Stimulated activated CD8-positive, alpha-beta memory T cell treated with anti-CD3 and anti-CD28 coated beads, Interleukin-2, amount 100 ng/mL, for 1 hour (primary cell): ENCODE results near the gene C10orf105.

ENCODE experiments used
- DNase-seq, 2 donors: peaks; one replicate each; pipeline ENCODE4 v3.0.0-alpha.2; 2020; ENCODE audit warnings: low read depth in 2 of 2

The C10orf105 gene

GRCh38 chr10:71719464-71720201 is at the start of gene C10orf105:
Gene C10orf105, minus strand, starts transcription at chr10:71719778. Its CDS starts 3,441 bp downstream, at chr10:71716337.
- DNase-seq: no peak

- no peak for DNase-seq
Observed at GRCh38 chr10:71767420-71768035, 48.0 kb upstream of the C10orf105 start.

- no peak for DNase-seq
Observed at GRCh38 chr10:71766717-71767419, 47.3 kb upstream of the C10orf105 start.

- no peak for DNase-seq
Observed at GRCh38 chr10:71765906-71766716, 46.5 kb upstream of the C10orf105 start.

- DNase-seq: no peak
Observed at GRCh38 chr10:71765176-71765904, 45.8 kb upstream of the C10orf105 start.

GRCh38 chr10:71763352-71764127 is 44.0 kb upstream of the C10orf105 start:
- no peak for DNase-seq

GRCh38 chr10:71762324-71762723 is 42.7 kb upstream of the C10orf105 start:
- DNase-seq: no peak

- no peak for DNase-seq
Observed at GRCh38 chr10:71761541-71762113, 42.0 kb upstream of the C10orf105 start.

- no peak for DNase-seq
Observed at GRCh38 chr10:71761105-71761511, 41.5 kb upstream of the C10orf105 start.

- no peak for DNase-seq
Observed at GRCh38 chr10:71757399-71757922, 37.9 kb upstream of the C10orf105 start.

- no peak for DNase-seq
Observed at GRCh38 chr10:71756311-71757191, 37.0 kb upstream of the C10orf105 start.

GRCh38 chr10:71755179-71755879 is 35.8 kb upstream of the C10orf105 start:
- DNase-seq: no peak

GRCh38 chr10:71754562-71754961 is 35.0 kb upstream of the C10orf105 start:
- no peak for DNase-seq

- DNase-seq: no peak
Observed at GRCh38 chr10:71753960-71754505, 34.5 kb upstream of the C10orf105 start.

- DNase-seq: no peak
Observed at GRCh38 chr10:71753091-71753959, 33.7 kb upstream of the C10orf105 start.

- no peak for DNase-seq
Observed at GRCh38 chr10:71752391-71753090, 33.0 kb upstream of the C10orf105 start.
